HepG2 (cell line): Measurements from ENCODE around the gene GLOD5. TPM values are rescaled to one million over a fixed set of nuclear protein-coding genes. Genes with fewer than 3 reads are reported as not detected.

ENCODE experiments used
- ATAC-seq: fragments of 200-7000 bp; cut with Tn5 transposase; 3 replicates; pipeline ENCODE4 v1.9.1; 2020; ENCODE audit warnings: mild to moderate bottlenecking, moderate library complexity
- BruUV-seq: library from RNA; stranded (reverse); fragments of 400-500 nt; replicated peaks from 2 replicates; lab custom pipeline; 2021; lab: Mats Ljungman, UMichigan
- CTCF ChIA-PET: fragments of 300-600 bp; formaldehyde crosslinking; extraction: SDS; loops from one replicate; lab custom pipeline; 2021; ENCODE audit warnings: low total read pairs, inconsistent platforms, low intra/inter-chr PET ratio; lab: Yijun Ruan, JAX
- POLR2A ChIA-PET: fragments of 350-600 bp; sonication (Branson Sonifier 250); formaldehyde crosslinking; loops from one replicate; lab custom pipeline; 2020; ENCODE audit warnings: antibody characterized with exemption, inconsistent platforms; lab: Yijun Ruan, JAX
- DNase-seq: peaks from one replicate; pipeline ENCODE4 v3.0.0-alpha.2; 2015; ENCODE audit warnings: low spot score
- FAIRE-seq: peaks from 3 replicates; lab custom pipeline; 2011; peaks lifted over from hg19 to GRCh38; lab: Jason Lieb, UNC
- H2AFZ ChIP-seq: one replicate; pipeline ENCODE4 v1.6.1; 2011; ENCODE audit warnings: low read length, inconsistent platforms
- H3K27ac ChIP-seq: fragments of 300-600 bp; 3 replicates; pipeline ENCODE4 v1.8.0; 2011; ENCODE audit warnings: mixed run types, mild to moderate bottlenecking, mixed read lengths, low read length, inconsistent platforms; ENCODE audit not compliant: insufficient read depth; ENCODE audit errors: extremely low read length
- H3K27me3 ChIP-seq, 2 experiments: fragments of 200-600 bp in 1 of 2; 2 replicates in 1 of 2; 3 replicates in 1 of 2; pipeline versions ENCODE4 v1.6.0 to v1.8.0; 2011; ENCODE audit warnings: low read length in 2 of 2, mild to moderate bottlenecking in 2 of 2, moderate library complexity in 2 of 2, inconsistent platforms in 1 of 2; ENCODE audit not compliant: insufficient read depth in 2 of 2, control insufficient read depth in 1 of 2
- H3K36me3 ChIP-seq, 2 experiments: fragments of 200-600 bp in 1 of 2; replicated peaks in 1 of 2; 2 replicates in 1 of 2; 3 replicates in 1 of 2; pipeline versions ENCODE4 v1.5.1 to v1.8.0; 2011; ENCODE audit warnings: low read length in 2 of 2, inconsistent platforms in 1 of 2; ENCODE audit not compliant: insufficient read depth in 2 of 2, control insufficient read depth in 1 of 2
- H3K4me1 ChIP-seq: 2 replicates; pipeline ENCODE4 v1.5.1; 2012; ENCODE audit warnings: low read length, inconsistent platforms; ENCODE audit not compliant: insufficient read depth
- H3K4me2 ChIP-seq: 2 replicates; pipeline ENCODE4 v1.6.0; 2011; ENCODE audit warnings: low read depth, low read length, inconsistent platforms
- H3K4me3 ChIP-seq, 3 experiments: fragments of 200-600 bp in 1 of 3; sonication (generic), shearing (Covaris generic) in 1 of 3; replicated peaks in 1 of 3; 2 replicates each; pipeline ENCODE4 v1.5.1; 2011 to 2016; ENCODE audit warnings: low read length in 3 of 3, inconsistent platforms in 2 of 3, low read depth in 2 of 3, mild to moderate bottlenecking in 2 of 3, control low read depth in 1 of 3, mixed read lengths in 1 of 3; ENCODE audit not compliant: insufficient read depth in 1 of 3
- H3K79me2 ChIP-seq: one replicate; pipeline ENCODE4 v1.6.1; 2011; ENCODE audit warnings: low read length, inconsistent platforms; ENCODE audit not compliant: insufficient read depth
- H3K9ac ChIP-seq: 2 replicates; pipeline ENCODE4 v1.6.0; 2011; ENCODE audit warnings: mild to moderate bottlenecking, low read depth, low read length, inconsistent platforms; ENCODE audit not compliant: insufficient read depth
- H3K9me3 ChIP-seq: 2 replicates; pipeline ENCODE4 v1.5.1; 2012; ENCODE audit warnings: mild to moderate bottlenecking, low read length
- H4K20me1 ChIP-seq: 2 replicates; pipeline ENCODE4 v1.6.0; 2011; ENCODE audit warnings: inconsistent platforms, mild to moderate bottlenecking, low read length, moderate library complexity; ENCODE audit not compliant: insufficient read depth
- ATF1 ChIP-seq: IDR thresholded peaks from 2 replicates; pipeline ENCODE4 v1.6.1; 2016; ENCODE audit warnings: mild to moderate bottlenecking, control low read depth
- FOSL1 ChIP-seq: sonication (generic); formaldehyde crosslinking; IDR thresholded peaks from 2 replicates; pipeline ENCODE4 v1.9.0; 2021; ENCODE audit warnings: missing genetic modification reagents, borderline replicate concordance
- FOXJ3 ChIP-seq: sonication (generic); formaldehyde crosslinking; IDR thresholded peaks from 2 replicates; pipeline ENCODE4 v1.4.0; 2020; ENCODE audit warnings: missing genetic modification reagents, mild to moderate bottlenecking, borderline replicate concordance
- NONO ChIP-seq, 2 experiments: fragments of 450-650 bp in 1 of 2; sonication (generic) in 1 of 2; formaldehyde crosslinking in 1 of 2; IDR thresholded peaks in 1 of 2; conservative IDR thresholded peaks in 1 of 2; 2 replicates each; pipeline versions ENCODE4 v1.6.1 to v1.8.0; 2017 to 2022; ENCODE audit warnings: mild to moderate bottlenecking in 1 of 2, missing genetic modification reagents in 1 of 2, moderate library complexity in 1 of 2
- POGZ ChIP-seq: sonication (generic); formaldehyde crosslinking; IDR thresholded peaks from 2 replicates; pipeline ENCODE4 v1.4.0; 2020; ENCODE audit warnings: mild to moderate bottlenecking, missing genetic modification reagents
- RARG ChIP-seq: sonication (generic); formaldehyde crosslinking; IDR thresholded peaks from 2 replicates; pipeline ENCODE4 v1.4.0; 2020; ENCODE audit warnings: low read depth, mild to moderate bottlenecking, missing genetic modification reagents
- REPIN1 ChIP-seq: sonication (generic); formaldehyde crosslinking; IDR thresholded peaks from 2 replicates; pipeline ENCODE4 v1.8.0; 2022; ENCODE audit warnings: missing genetic modification reagents, low read depth, mild to moderate bottlenecking, borderline replicate concordance
- TOE1 ChIP-seq: sonication (generic); formaldehyde crosslinking; IDR thresholded peaks from 2 replicates; pipeline ENCODE4 v1.4.0; 2020; ENCODE audit warnings: mild to moderate bottlenecking, missing genetic modification reagents
- ZFX ChIP-seq: sonication (generic); formaldehyde crosslinking; IDR thresholded peaks from 2 replicates; pipeline ENCODE4 v1.4.0; 2020; ENCODE audit warnings: mild to moderate bottlenecking, low read depth, missing genetic modification reagents, moderate library complexity
- ZNF160 ChIP-seq: sonication (generic); formaldehyde crosslinking; IDR thresholded peaks from 2 replicates; pipeline ENCODE4 v1.8.0; 2022; ENCODE audit warnings: mild to moderate bottlenecking, inconsistent platforms, missing genetic modification reagents
- ZNF232 ChIP-seq: sonication (generic); formaldehyde crosslinking; IDR thresholded peaks from 2 replicates; pipeline ENCODE4 v1.4.0; 2020; ENCODE audit warnings: missing genetic modification reagents, borderline replicate concordance
- ZNF768 ChIP-seq: sonication (generic); formaldehyde crosslinking; IDR thresholded peaks from 2 replicates; pipeline ENCODE4 v1.4.0; 2020; ENCODE audit warnings: missing genetic modification reagents
- WGBS: methylation state at CpG from one replicate; pipeline ENCODE4 v1.1.6; 2017; ENCODE audit warnings: low lambda C conversion rate; 5-methylcytosine and 5-hydroxymethylcytosine counted together
- in situ Hi-C: cut with HindIII; loops from 2 replicates; pipeline ENCODE4 v1.10.0; 2017; ENCODE audit warnings: low pct_unique_long_range_greater_than_20kb; ENCODE audit not compliant: extremely low pct_ligation_motif_present
- intact Hi-C: fragments of 100-400 bp; cut with micrococcal nuclease; formaldehyde crosslinking; loops from one replicate; pipeline ENCODE4 v1.10.0; 2022; ENCODE audit not compliant: unreplicated experiment
- polyA plus RNA-seq, 8 experiments: library from polyadenylated mRNA; depleted of rRNA in 3 of 8; stranded (reverse) in 7 of 8; unstranded in 1 of 8; fragments of >200 nt; fragmentation: Illumina TruSeq in 4 of 8; extraction: Trizol in 4 of 8; gene quantifications; 2 replicates each; pipeline versions ENCODE4 v1.2.1 to v1.2.3, GENCODE V29; 2011 to 2016; ENCODE audit warnings: low read depth in 4 of 8, missing spikeins in 1 of 8, mixed read lengths in 1 of 8; ENCODE audit not compliant: insufficient read depth in 1 of 8
- total RNA-seq, 5 experiments: library from RNA; depleted of rRNA; stranded (reverse); fragments of >200 nt; fragmentation: Illumina TruSeq; extraction: Trizol; gene quantifications; 2 replicates each; pipeline ENCODE4 v1.2.3, GENCODE V29; 2016; ENCODE audit warnings: low read depth in 1 of 5
- TF ChIP-seq, protein P1 (sequence below): sonication (generic); formaldehyde crosslinking; IDR thresholded peaks from 2 replicates; pipeline ENCODE4 v1.8.0; 2022; ENCODE audit warnings: mild to moderate bottlenecking, missing genetic modification reagents
- TF ChIP-seq, protein P2 (sequence below): sonication (generic); formaldehyde crosslinking; IDR thresholded peaks from 2 replicates; pipeline ENCODE4 v1.8.1; 2023; ENCODE audit warnings: missing genetic modification reagents, mild to moderate bottlenecking, borderline replicate concordance

The GLOD5 gene
- total and polyA plus RNA-seq, 2 of the 13 experiments (the other 11 are each of a cell fraction or from before 2014, with no cell fraction given): 0.93 to 1.3 TPM

DNA sequence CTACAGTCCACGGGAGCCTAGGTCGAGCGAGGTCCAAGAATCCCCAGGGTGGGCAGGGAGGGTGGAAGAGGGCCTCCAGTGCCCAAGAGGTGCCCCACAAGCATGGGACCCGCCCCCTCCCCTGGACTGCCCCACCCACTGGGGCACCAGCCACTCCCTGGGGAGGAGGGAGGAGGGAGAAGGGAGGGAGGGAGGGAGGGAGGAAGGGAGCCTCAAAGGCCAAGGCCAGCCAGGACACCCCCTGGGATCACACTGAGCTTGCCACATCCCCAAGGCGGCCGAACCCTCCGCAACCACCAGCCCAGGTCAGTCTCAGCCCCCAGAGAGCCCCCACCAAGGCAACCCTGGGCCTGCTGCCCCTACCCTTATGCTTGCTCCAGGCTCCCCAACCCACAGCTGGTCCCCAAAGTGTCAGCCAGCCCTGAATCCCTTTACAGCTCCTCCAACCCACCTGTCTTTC lies 24.8 kb downstream of the GLOD5 start, which contains the start of gene GATA1 (continued):
- TF ChIP-seq ZNF768 (CRISPR knock-in tag): no peak
- TF ChIP-seq, all 625 proteins: peak for 0

DNA sequence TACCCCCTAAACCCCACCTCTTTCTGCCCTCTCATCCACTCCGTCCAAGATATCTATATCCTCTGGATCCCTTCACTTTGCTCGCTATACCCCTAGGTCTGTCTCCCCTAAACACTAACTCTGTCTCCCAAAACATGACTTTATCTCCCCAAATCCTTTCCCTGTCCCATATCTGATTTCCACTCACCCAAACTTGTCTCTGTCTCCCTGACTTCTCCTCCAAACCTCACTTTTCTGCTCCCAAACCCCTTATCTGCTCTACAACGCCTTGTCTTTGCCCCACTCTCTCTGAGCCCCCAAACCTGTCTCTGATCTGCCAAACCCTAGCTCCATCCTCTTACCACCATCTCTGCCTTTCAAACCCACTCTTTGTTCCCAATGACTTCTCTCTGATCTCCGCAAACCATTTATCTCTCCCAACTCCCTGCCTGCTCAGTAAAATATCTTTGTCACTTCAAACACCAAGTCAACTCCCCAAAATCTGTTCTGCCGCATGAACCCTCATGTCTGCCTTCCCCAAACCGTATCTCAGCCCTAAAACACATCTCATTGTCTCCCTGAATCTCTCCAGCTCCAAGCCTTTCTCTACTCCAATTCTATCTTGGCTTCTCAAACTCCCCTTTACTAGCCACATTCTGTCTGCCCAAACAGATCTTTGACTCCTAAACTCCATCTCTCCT lies 25.4 kb downstream of the GLOD5 start:
- no peaks in the 10 kb centered on the region for H4K20me1 ChIP-seq
- TF ChIP-seq TOE1 (CRISPR knock-in tag): no peak
- TF ChIP-seq POGZ (CRISPR knock-in tag): no peak
- TF ChIP-seq ZFX (CRISPR knock-in tag): no peak
- no peak for TF ChIP-seq REPIN1 (CRISPR knock-in tag)
- TF ChIP-seq FOXJ3 (CRISPR knock-in tag): no peak
- TF ChIP-seq, protein P1, sequence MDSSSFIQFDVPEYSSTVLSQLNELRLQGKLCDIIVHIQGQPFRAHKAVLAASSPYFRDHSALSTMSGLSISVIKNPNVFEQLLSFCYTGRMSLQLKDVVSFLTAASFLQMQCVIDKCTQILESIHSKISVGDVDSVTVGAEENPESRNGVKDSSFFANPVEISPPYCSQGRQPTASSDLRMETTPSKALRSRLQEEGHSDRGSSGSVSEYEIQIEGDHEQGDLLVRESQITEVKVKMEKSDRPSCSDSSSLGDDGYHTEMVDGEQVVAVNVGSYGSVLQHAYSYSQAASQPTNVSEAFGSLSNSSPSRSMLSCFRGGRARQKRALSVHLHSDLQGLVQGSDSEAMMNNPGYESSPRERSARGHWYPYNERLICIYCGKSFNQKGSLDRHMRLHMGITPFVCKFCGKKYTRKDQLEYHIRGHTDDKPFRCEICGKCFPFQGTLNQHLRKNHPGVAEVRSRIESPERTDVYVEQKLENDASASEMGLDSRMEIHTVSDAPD (CRISPR knock-in tag): no peak
- no peak for TF ChIP-seq FOSL1 (CRISPR knock-in tag)
- no peak for TF ChIP-seq ZNF160 (CRISPR knock-in tag)
- no peak for TF ChIP-seq ATF1 (CRISPR knock-in tag)
- TF ChIP-seq ZNF232 (CRISPR knock-in tag): no peak
- TF ChIP-seq RARG (CRISPR knock-in tag): no peak
- TF ChIP-seq, protein P2, sequence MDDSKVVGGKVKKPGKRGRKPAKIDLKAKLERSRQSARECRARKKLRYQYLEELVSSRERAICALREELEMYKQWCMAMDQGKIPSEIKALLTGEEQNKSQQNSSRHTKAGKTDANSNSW (CRISPR knock-in tag): no peak
- no peak for TF ChIP-seq NONO (IDR thresholded peaks at IDR 0.05)
- TF ChIP-seq NONO (CRISPR knock-in tag; conservative IDR thresholded peaks at IDR 0.05): no peak
- TF ChIP-seq, all 625 proteins: peak for 0
- ATAC-seq (no peak), DNase-seq (no peak), FAIRE-seq (no peak)
- H3K4me1 ChIP-seq: no peaks in the 10 kb centered on the region
- H3K36me3 ChIP-seq: no peaks in the 10 kb centered on the region
- H3K4me2 ChIP-seq: no peak overlapping the region
- no peaks in the 10 kb centered on the region; a peak in 1 of 5 replicates for H3K27me3 ChIP-seq
- no TSS peak for BruUV-seq
- POLR2A ChIA-PET: no interaction called here
- intact Hi-C loops: no loop called here
- no peaks in the 10 kb centered on the region for H3K9me3 ChIP-seq
- H2AFZ ChIP-seq: no peak overlapping the region
- no peak overlapping the region for H3K9ac ChIP-seq
- H3K79me2 ChIP-seq: no peaks in the 10 kb centered on the region
- no peak overlapping the region for H3K4me3 ChIP-seq
- 19% methylated on average over 6 of the region's 6 CpGs for WGBS
- CTCF ChIA-PET: no interaction called here
- no peak overlapping the region for H3K27ac ChIP-seq
- in situ Hi-C loops: no loop called here
